Keratinocyte (primary cell): Measurements from ENCODE around the gene PLPP1. TPM values are rescaled to one million over a fixed set of nuclear protein-coding genes. Genes with fewer than 3 reads are reported as not detected.
A peak's percentile ranks its signal among the peaks of the same experiment; 100 is the strongest.

ENCODE experiments used
- DNase-seq: peaks from one replicate; pipeline ENCODE4 v3.0.0-alpha.2; 2011; ENCODE audit warnings: low read depth, missing footprints, low spot score
- FAIRE-seq: peaks from 2 replicates; lab custom pipeline; 2011; peaks lifted over from hg19 to GRCh38; lab: Jason Lieb, UNC
- H2AFZ ChIP-seq: 2 replicates; pipeline ENCODE4 v1.6.0; 2012; ENCODE audit warnings: low read length, control low read depth, inconsistent platforms; ENCODE audit not compliant: control insufficient read depth
- H3K27ac ChIP-seq: 2 replicates; pipeline ENCODE4 v1.5.1; 2011; ENCODE audit warnings: low read length; ENCODE audit not compliant: control insufficient read depth, insufficient read depth
- H3K27me3 ChIP-seq: 3 replicates; pipeline ENCODE4 v1.6.0; 2011; ENCODE audit warnings: low read length; ENCODE audit not compliant: control insufficient read depth, insufficient read depth; ENCODE audit errors: extremely low read depth
- H3K36me3 ChIP-seq, 2 experiments: 2 replicates in 1 of 2; 3 replicates in 1 of 2; pipeline ENCODE4 v1.5.1; 2011; ENCODE audit warnings: low read length in 2 of 2, mild to moderate bottlenecking in 1 of 2; ENCODE audit not compliant: control insufficient read depth in 2 of 2, insufficient read depth in 2 of 2; ENCODE audit errors: extremely low read depth in 1 of 2
- H3K4me1 ChIP-seq: 3 replicates; pipeline ENCODE4 v1.5.1; 2011; ENCODE audit warnings: low read length; ENCODE audit not compliant: control insufficient read depth, insufficient read depth; ENCODE audit errors: extremely low read depth
- H3K4me2 ChIP-seq: 3 replicates; pipeline ENCODE4 v1.6.0; 2011; ENCODE audit warnings: low read depth, low read length; ENCODE audit not compliant: control insufficient read depth, insufficient read depth; ENCODE audit errors: extremely low read depth
- H3K4me3 ChIP-seq, 3 experiments: fragments of 200-600 bp in 1 of 3; sonication (generic) in 1 of 3; 2 replicates in 2 of 3; 3 replicates in 1 of 3; pipeline ENCODE4 v1.5.1; 2011 to 2016; ENCODE audit warnings: low read length in 3 of 3, mild to moderate bottlenecking in 3 of 3, control low read depth in 2 of 3, inconsistent platforms in 1 of 3, low read depth in 1 of 3, mixed read lengths in 1 of 3, mixed run types in 1 of 3, moderate library complexity in 1 of 3; ENCODE audit not compliant: control insufficient read depth in 2 of 3, insufficient read depth in 2 of 3; ENCODE audit errors: extremely low read depth in 1 of 3
- H3K79me2 ChIP-seq: 2 replicates; pipeline ENCODE4 v1.6.0; 2012; ENCODE audit warnings: low read length; ENCODE audit not compliant: control insufficient read depth, insufficient read depth
- H3K9ac ChIP-seq: 3 replicates; pipeline ENCODE4 v1.6.0; 2011; ENCODE audit warnings: low read length; ENCODE audit not compliant: control insufficient read depth, insufficient read depth; ENCODE audit errors: extremely low read depth
- H3K9me1 ChIP-seq: 3 replicates; pipeline ENCODE4 v1.6.0; 2011; ENCODE audit warnings: low read length; ENCODE audit not compliant: control insufficient read depth, insufficient read depth; ENCODE audit errors: extremely low read depth
- H3K9me3 ChIP-seq: 2 replicates; pipeline ENCODE4 v1.5.1; 2012; ENCODE audit warnings: low read depth, low read length; ENCODE audit not compliant: control insufficient read depth
- H4K20me1 ChIP-seq: 3 replicates; pipeline ENCODE4 v1.6.0; 2011; ENCODE audit warnings: low read length; ENCODE audit not compliant: control insufficient read depth, insufficient read depth; ENCODE audit errors: extremely low read depth
- CTCF ChIP-seq, 3 experiments: IDR thresholded peaks in 1 of 3; conservative IDR thresholded peaks in 1 of 3; optimal IDR thresholded peaks in 1 of 3; 2 replicates in 2 of 3; 3 replicates in 1 of 3; pipeline versions ENCODE3 to v1.5.1; 2011; ENCODE audit warnings: low read length in 3 of 3, mild to moderate bottlenecking in 3 of 3, moderate library complexity in 2 of 3, control low read depth in 1 of 3, inconsistent platforms in 1 of 3; ENCODE audit not compliant: insufficient read depth in 2 of 3; ENCODE audit errors: extremely low read depth in 1 of 3
- EZH2 ChIP-seq: IDR thresholded peaks from one replicate; pipeline ENCODE4 v1.6.1; 2012; ENCODE audit warnings: inconsistent platforms, mild to moderate bottlenecking, low read length, moderate library complexity
- dilution Hi-C: fragments of 300-500 bp; cut with MboI; formaldehyde crosslinking; loops from one replicate; pipeline ENCODE4 v1.7.0; 2020; ENCODE audit warnings: low sequenced_read_pairs; ENCODE audit not compliant: extremely low pct_ligation_motif_present
- polyA plus RNA-seq, 5 experiments: library from polyadenylated mRNA; depleted of rRNA in 3 of 5; stranded (reverse) in 3 of 5; stranded (forward) in 1 of 5; unstranded in 1 of 5; fragments of >200 nt; gene quantifications; 1 replicate in 1 of 5; 2 replicates in 3 of 5; 3 replicates in 1 of 5; pipeline versions ENCODE4 v1.2.1 to v1.2.3, GENCODE V29; 2011 to 2012; ENCODE audit warnings: missing spikeins in 2 of 5, low read depth in 1 of 5, low replicate concordance in 1 of 5

PLPP1 gene
- polyA plus RNA-seq, 1 donor (not counting 4 experiments of a cell fraction or from before 2014, with no cell fraction given), result 13.2 TPM

GRCh38 chr5:55578771-55579170 lies 44.0 kb upstream of the PLPP1 start:
- H2AFZ ChIP-seq, result no peak overlapping the region
- no peaks in the 10 kb centered on the region for H3K27me3 ChIP-seq
- H3K9me3 ChIP-seq, result no peaks in the 10 kb centered on the region
- H3K36me3 ChIP-seq, result no peaks in the 10 kb centered on the region
- TF ChIP-seq EZH2 (no peak), CTCF (optimal IDR thresholded peaks at IDR 0.05 in 1 of 3, IDR thresholded peaks at IDR 0.05 in 1 of 3, conservative IDR thresholded peaks at IDR 0.05 in 1 of 3; ENCODE audit: extremely low read depth in 1 of 3, insufficient read depth in 2 of 3, low read length in 3 of 3) (no peak)
- no peak overlapping the region for H3K27ac ChIP-seq
- no peak overlapping the region for H3K4me3 ChIP-seq
- H3K9ac ChIP-seq, result no peak overlapping the region
- H3K79me2 ChIP-seq, result no peaks in the 10 kb centered on the region
- no peak for FAIRE-seq
- no peak for DNase-seq
- H4K20me1 ChIP-seq, result no peaks in the 10 kb centered on the region
- peaks cover 10% of the 10 kb centered on the region for H3K4me1 ChIP-seq
- no peaks in the 10 kb centered on the region for H3K9me1 ChIP-seq
- dilution Hi-C loops, result no loop called here
- H3K4me2 ChIP-seq, result no peak overlapping the region

- Histone ChIP-seq H3K9ac (no peak overlapping the region), H2AFZ (no peak overlapping the region), H3K9me3 (no peaks in the 10 kb centered on the region), H3K79me2 (no peaks in the 10 kb centered on the region), H3K4me3 (no peak overlapping the region), H3K9me1 (no peaks in the 10 kb centered on the region), H3K36me3 (no peaks in the 10 kb centered on the region), H3K4me2 (peak overlapping the region; percentile 35), H3K27me3 (no peaks in the 10 kb centered on the region), H3K4me1 (peaks cover 10% of the 10 kb centered on the region), H4K20me1 (no peaks in the 10 kb centered on the region), H3K27ac (no peak overlapping the region)
- FAIRE-seq, result peak; percentile 85
- DNase-seq, result no peak
- dilution Hi-C loops, result no loop called here
- TF ChIP-seq CTCF (optimal IDR thresholded peaks at IDR 0.05 in 1 of 3, IDR thresholded peaks at IDR 0.05 in 1 of 3, conservative IDR thresholded peaks at IDR 0.05 in 1 of 3; ENCODE audit: extremely low read depth in 1 of 3, insufficient read depth in 2 of 3, low read length in 3 of 3), result no peak
- TF ChIP-seq EZH2, result no peak
Measured at GRCh38 chr5:55577353-55578060, 42.7 kb upstream of the PLPP1 start.
